Endothelial cell of umbilical vein (primary cell): ENCODE data around the gene PTCH2. TPM values are rescaled to one million over a fixed set of nuclear protein-coding genes. Genes with fewer than 3 reads are reported as not detected.

Experiments
- BruUV-seq: library from RNA; stranded (reverse); fragments of 400-500 nt; replicated peaks from 2 replicates; lab custom pipeline; 2021; lab: Mats Ljungman, UMichigan
- CTCF ChIA-PET: fragments of 300-600, 350-600 bp; sonication (Branson Sonifier 250); formaldehyde crosslinking; loops from one replicate; lab custom pipeline; 2021; ENCODE audit warnings: antibody characterized with exemption, inconsistent platforms; lab: Charles Lee
- POLR2A ChIA-PET: fragments of 300-600, 350-600 bp; sonication (Branson Sonifier 250); formaldehyde crosslinking; loops from one replicate; lab custom pipeline; 2021; ENCODE audit warnings: antibody characterized with exemption, inconsistent platforms; lab: Charles Lee
- DNase-seq: peaks from one replicate; pipeline ENCODE4 v3.0.0-alpha.2; 2011; ENCODE audit warnings: low read depth, low spot score
- FAIRE-seq: peaks from 2 replicates; lab custom pipeline; 2011; peaks lifted over from hg19 to GRCh38; lab: Jason Lieb, UNC
- H2AFZ ChIP-seq: 2 replicates; pipeline ENCODE4 v1.6.0; 2012; ENCODE audit warnings: low read depth, low read length, control low read depth, inconsistent platforms
- H3K27ac ChIP-seq: 2 replicates; pipeline ENCODE4 v1.5.1; 2011; ENCODE audit warnings: low read depth, mild to moderate bottlenecking, control low read depth, low read length, moderate library complexity; ENCODE audit not compliant: insufficient read depth
- H3K27me3 ChIP-seq, 2 experiments: 2 replicates each; pipeline versions ENCODE4 v1.6.0 to v1.6.1; 2011; ENCODE audit warnings: low read length in 2 of 2, mixed read lengths in 1 of 2; ENCODE audit not compliant: control insufficient read depth in 2 of 2, insufficient read depth in 2 of 2
- H3K36me3 ChIP-seq, 2 experiments: 2 replicates in 1 of 2; 3 replicates in 1 of 2; pipeline ENCODE4 v1.5.1; 2011; ENCODE audit warnings: low read length in 2 of 2, mild to moderate bottlenecking in 1 of 2, moderate library complexity in 1 of 2; ENCODE audit not compliant: control insufficient read depth in 2 of 2, insufficient read depth in 2 of 2; ENCODE audit errors: extremely low read depth in 1 of 2
- H3K4me1 ChIP-seq: 3 replicates; pipeline ENCODE4 v1.5.1; 2011; ENCODE audit warnings: mild to moderate bottlenecking, low read length; ENCODE audit not compliant: control insufficient read depth, insufficient read depth; ENCODE audit errors: extremely low read depth
- H3K4me2 ChIP-seq: 2 replicates; pipeline ENCODE4 v1.6.1; 2011; ENCODE audit warnings: low read length, control low read depth, mixed read lengths; ENCODE audit not compliant: insufficient read depth
- H3K4me3 ChIP-seq, 3 experiments: fragments of 200-600 bp in 1 of 3; sonication (generic), shearing (Covaris generic) in 1 of 3; replicated peaks in 1 of 3; 2 replicates each; pipeline ENCODE4 v1.5.1; 2011 to 2016; ENCODE audit warnings: control low read depth in 3 of 3, low read length in 3 of 3, mild to moderate bottlenecking in 2 of 3, inconsistent platforms in 1 of 3, low read depth in 1 of 3, moderate library complexity in 1 of 3; ENCODE audit not compliant: insufficient read depth in 1 of 3
- H3K79me2 ChIP-seq: 2 replicates; pipeline ENCODE4 v1.6.0; 2012; ENCODE audit warnings: low read length, inconsistent platforms; ENCODE audit not compliant: control insufficient read depth, insufficient read depth
- H3K9ac ChIP-seq: replicated peaks from 2 replicates; pipeline ENCODE3; 2011; ENCODE audit warnings: low read length, control low read depth; ENCODE audit not compliant: insufficient read depth; ENCODE audit errors: extremely low read depth
- H3K9me1 ChIP-seq: replicated peaks from 3 replicates; pipeline ENCODE4 v1.6.0; 2011; ENCODE audit warnings: mild to moderate bottlenecking, low read length; ENCODE audit not compliant: control insufficient read depth, insufficient read depth; ENCODE audit errors: extremely low read depth
- H3K9me3 ChIP-seq: replicated peaks from 2 replicates; pipeline ENCODE4 v1.5.1; 2012; ENCODE audit warnings: low read length, inconsistent platforms; ENCODE audit not compliant: control insufficient read depth, insufficient read depth
- H4K20me1 ChIP-seq: replicated peaks from 2 replicates; pipeline ENCODE3; 2011; ENCODE audit warnings: mild to moderate bottlenecking, low read length; ENCODE audit not compliant: control insufficient read depth, insufficient read depth; ENCODE audit errors: extremely low read depth
- CTCF ChIP-seq, 2 donors: IDR thresholded peaks; 1 replicate in 1 of 2; 2 replicates in 1 of 2; pipeline ENCODE4 v1.5.1; 2011; ENCODE audit warnings: low read length in 2 of 2, mild to moderate bottlenecking in 2 of 2, moderate library complexity in 2 of 2, control low read depth in 1 of 2, inconsistent platforms in 1 of 2, low read depth in 1 of 2; ENCODE audit not compliant: insufficient read depth in 1 of 2; ENCODE audit errors: extremely low read depth in 1 of 2
- EZH2 ChIP-seq: IDR thresholded peaks from 2 replicates; pipeline ENCODE4 v1.6.1; 2012; ENCODE audit warnings: borderline replicate concordance, low read depth, mild to moderate bottlenecking, moderate library complexity, low read length, inconsistent platforms; ENCODE audit not compliant: severe bottlenecking
- JUN ChIP-seq: IDR thresholded peaks from 2 replicates; pipeline ENCODE4 v1.6.1; 2011; ENCODE audit warnings: borderline replicate concordance, low read depth; ENCODE audit not compliant: insufficient read length, insufficient read depth
- MAX ChIP-seq: IDR thresholded peaks from 2 replicates; pipeline ENCODE4 v1.6.1; 2011; ENCODE audit not compliant: insufficient read depth, insufficient read length
- MYC ChIP-seq: IDR thresholded peaks from one replicate; pipeline ENCODE4 v1.6.1; 2011; ENCODE audit warnings: mild to moderate bottlenecking, low read depth, low read length
- POLR2A ChIP-seq: IDR thresholded peaks from 2 replicates; pipeline ENCODE4 v1.6.1; 2012; ENCODE audit warnings: low read depth, mild to moderate bottlenecking, control low read depth, low read length
- POLR2AphosphoS5 ChIP-seq: IDR thresholded peaks from 2 replicates; pipeline ENCODE4 v1.6.1; 2012; ENCODE audit warnings: low read depth, mild to moderate bottlenecking, control low read depth, low read length, moderate library complexity; ENCODE audit not compliant: insufficient read depth
- dilution Hi-C: fragments of 300-500 bp; cut with MboI; formaldehyde crosslinking; loops from one replicate; pipeline ENCODE4 v1.15.0; 2019; ENCODE audit warnings: low sequenced_read_pairs; ENCODE audit not compliant: extremely low pct_ligation_motif_present
- intact Hi-C: fragments of 100-400 bp; cut with micrococcal nuclease; formaldehyde crosslinking; loops from one replicate; pipeline ENCODE4 v1.10.0; 2022
- polyA plus RNA-seq, 4 experiments: library from polyadenylated mRNA; depleted of rRNA in 3 of 4; stranded (reverse) in 3 of 4; unstranded in 1 of 4; fragments of >200 nt; gene quantifications; 2 replicates each; pipeline versions ENCODE4 v1.2.1 to v1.2.3, GENCODE V29; 2011 to 2012; ENCODE audit warnings: missing spikeins in 1 of 4
- total RNA-seq: library from RNA; stranded (reverse); gene quantifications from 2 replicates; pipeline ENCODE4 v1.2.3, GENCODE V29; 2021

Gene PTCH2
- total and polyA plus RNA-seq, 2 donors (not counting 3 experiments of a cell fraction or from before 2014, with no cell fraction given) = 1.8 TPM

GRCh38 chr1:44780583-44781121, 62.4 kb downstream of the PTCH2 start:
- peaks cover 17 to 22% of the 10 kb centered on the region in 2 experiments for H3K36me3 ChIP-seq
- no peaks in the 10 kb centered on the region for H3K9me1 ChIP-seq
- no peaks in the 10 kb centered on the region for H4K20me1 ChIP-seq
- TF ChIP-seq CTCF (IDR thresholded peaks at IDR 0.05; ENCODE audit: extremely low read depth in 1 of 2, insufficient read depth in 1 of 2, low read depth in 1 of 2, low read length in 2 of 2) (no peak), MYC (no peak), EZH2 (no peak), POLR2AphosphoS5 (peak; percentile 18), JUN (no peak), POLR2A (no peak), MAX (no peak)
- H3K4me2 ChIP-seq = no peak overlapping the region
- no peak overlapping the region for H2AFZ ChIP-seq
- ChIA-PET POLR2A (interaction anchor here (0.8 kb wide), 1 partner anchor 50 kb away, joined by 3 read pairs; the partner anchor contains the start of gene RNU5D-1), CTCF (interaction anchor here (2.6 kb wide), 1 partner anchor 51 kb away, joined by 8 read pairs; the partner anchor contains the start of gene RNU5D-1)
- DNase-seq = no peak
- no TSS peak for BruUV-seq
- dilution Hi-C loops = no loop called here
- no peak overlapping the region for H3K9ac ChIP-seq
- no peak overlapping the region for H3K27ac ChIP-seq
- H3K79me2 ChIP-seq = peaks cover 35% of the 10 kb centered on the region
- no peaks in the 10 kb centered on the region for H3K9me3 ChIP-seq
- H3K27me3 ChIP-seq = no peaks in the 10 kb centered on the region
- no peak for FAIRE-seq
- H3K4me1 ChIP-seq = peaks cover 17% of the 10 kb centered on the region
- H3K4me3 ChIP-seq = no peak overlapping the region
- intact Hi-C loops = no loop called here
